GM10266 (cell line): Measurements from ENCODE around the gene KHDRBS1.

Experiments
- DNase-seq: peaks from one replicate; pipeline ENCODE4 v3.0.0; 2012; ENCODE audit errors: extremely low spot score
- CTCF ChIP-seq: IDR thresholded peaks from 2 replicates; pipeline ENCODE4 v1.5.1; 2012; ENCODE audit warnings: mild to moderate bottlenecking, low read depth; ENCODE audit not compliant: control insufficient read depth, insufficient read depth; ENCODE audit errors: missing control alignments

The KHDRBS1 gene

DNA sequence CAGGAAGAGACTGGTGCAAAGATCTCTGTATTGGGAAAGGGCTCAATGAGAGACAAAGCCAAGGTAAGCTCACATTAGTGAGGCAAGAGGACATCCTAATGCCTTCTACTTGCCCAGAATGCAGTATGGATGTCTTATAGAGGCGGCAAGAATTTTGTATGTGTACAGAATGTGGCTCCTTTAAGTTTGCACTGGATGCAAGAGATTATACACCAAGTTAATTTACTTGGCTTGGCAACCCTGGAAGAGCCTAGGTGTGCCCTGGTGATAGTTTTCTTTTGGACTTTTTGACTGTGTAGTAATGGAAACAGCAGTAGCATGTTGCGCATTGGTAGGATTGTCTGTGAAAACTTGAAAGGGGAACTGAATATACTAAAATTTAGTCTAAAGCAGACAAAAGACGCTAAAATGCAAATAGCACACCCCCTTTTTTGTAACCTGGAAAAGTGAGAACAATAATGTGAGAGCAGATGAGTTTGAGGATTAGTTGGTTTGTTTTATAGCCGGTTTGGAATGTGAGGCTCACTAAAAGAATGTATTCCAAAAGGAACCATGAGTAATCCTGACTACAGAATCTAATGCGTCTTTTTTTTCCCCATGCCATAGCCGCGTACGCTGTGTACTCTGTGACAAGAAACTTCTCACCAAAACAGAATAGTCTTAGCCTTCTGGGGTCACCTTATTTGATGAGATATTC lies 18.1 kb downstream of the KHDRBS1 start:
- DNase-seq = no peak
- no peak for TF ChIP-seq CTCF

DNA sequence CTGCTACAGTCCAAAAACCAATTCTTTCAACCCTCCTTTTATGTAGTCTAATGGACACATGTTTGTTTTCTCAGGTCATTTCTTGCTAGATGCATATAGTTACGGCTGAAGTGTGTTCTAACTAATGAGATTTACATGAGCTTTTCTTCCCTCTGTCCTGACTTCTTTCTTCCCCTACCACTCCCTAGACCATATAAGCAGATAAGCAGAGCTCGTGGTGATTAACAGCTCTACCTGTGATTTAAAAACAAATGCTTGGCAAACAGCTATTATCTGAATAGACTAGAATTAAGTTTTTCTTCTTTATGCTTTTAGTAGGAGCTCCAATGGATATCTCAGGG lies 18.6 kb downstream of the KHDRBS1 start:
- DNase-seq = no peak
- no peak for TF ChIP-seq CTCF

DNA sequence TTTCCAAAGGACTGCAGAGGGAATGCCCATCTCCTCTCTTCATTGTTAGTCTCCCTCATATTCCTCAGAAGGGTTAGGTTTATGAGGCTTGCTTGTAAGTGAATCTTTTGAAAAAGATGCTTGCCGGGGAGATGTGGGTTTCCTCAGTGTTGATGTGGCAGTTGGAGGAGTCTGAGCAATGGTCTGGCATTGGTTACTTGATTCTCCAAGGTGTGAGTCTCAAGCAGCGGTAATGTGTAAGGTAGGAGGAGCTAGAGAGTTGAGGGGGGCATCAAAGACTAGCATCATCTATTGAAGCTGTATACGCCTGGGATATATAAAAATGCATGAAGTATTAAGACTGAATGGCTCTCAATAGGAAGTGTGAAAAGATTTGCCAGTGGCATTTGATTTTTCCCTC lies 21.5 kb downstream of the KHDRBS1 start:
- DNase-seq = no peak
- TF ChIP-seq CTCF = no peak

DNA sequence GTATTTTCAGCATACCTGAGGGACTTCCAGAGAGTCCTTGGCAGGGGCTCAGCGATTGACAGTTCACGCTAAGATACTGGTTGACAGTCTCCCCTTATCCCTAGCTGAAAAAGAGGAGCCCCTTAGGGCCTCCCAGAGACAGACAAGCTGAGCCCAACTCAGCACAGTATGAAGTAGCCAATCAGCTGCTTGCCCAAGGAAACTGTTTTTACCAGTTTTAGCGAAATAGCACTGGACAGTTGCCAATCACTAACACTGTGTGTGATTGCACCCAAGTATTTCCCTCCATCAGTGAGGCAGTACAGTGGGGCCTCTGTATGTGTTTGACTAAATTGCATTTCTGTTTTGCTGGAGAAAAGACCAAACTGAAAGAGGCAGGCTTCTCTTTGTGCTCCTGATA lies 27.0 kb downstream of the KHDRBS1 start:
- DNase-seq = no peak
- TF ChIP-seq CTCF = no peak

DNA sequence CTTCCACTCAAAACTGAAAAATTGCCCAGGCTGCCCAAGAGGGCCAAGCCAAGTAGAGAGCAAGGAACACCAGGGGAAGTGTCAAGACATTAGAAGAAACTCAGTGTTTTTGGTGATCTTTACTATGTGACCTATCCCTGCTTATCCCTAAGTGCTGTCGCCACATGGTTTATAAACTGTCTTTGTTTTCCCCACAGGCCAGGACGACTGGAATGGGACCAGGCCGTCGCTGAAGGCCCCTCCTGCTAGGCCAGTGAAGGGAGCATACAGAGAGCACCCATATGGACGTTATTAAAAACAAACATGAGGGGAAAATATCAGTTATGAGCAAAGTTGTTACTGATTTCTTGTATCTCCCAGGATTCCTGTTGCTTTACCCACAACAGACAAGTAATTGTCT lies 28.7 kb downstream of the KHDRBS1 start:
- no peak for TF ChIP-seq CTCF
- no peak for DNase-seq

DNA sequence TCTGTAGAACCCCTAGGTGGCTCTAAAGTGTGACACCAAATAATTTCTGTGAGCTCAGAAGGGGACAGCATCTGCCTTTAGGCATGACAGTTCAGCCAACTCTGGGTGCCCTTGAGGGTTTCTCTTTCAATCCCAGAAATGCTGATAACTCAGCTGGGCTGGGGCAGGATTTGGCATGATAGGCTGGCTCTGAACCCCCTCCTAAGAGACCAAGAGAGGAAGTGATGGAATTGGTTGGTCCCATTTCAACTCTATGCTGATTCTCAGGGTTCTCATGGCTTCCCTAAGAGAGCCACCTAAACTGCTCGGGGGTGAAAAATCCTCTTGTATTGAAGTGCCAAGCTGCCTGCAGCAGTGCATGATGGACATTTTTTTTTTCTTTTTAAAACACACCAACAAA lies 30.6 kb downstream of the KHDRBS1 start:
- DNase-seq = no peak
- no peak for TF ChIP-seq CTCF

GRCh38 chr1:32045772-32046171 lies 32.1 kb downstream of the KHDRBS1 start:
- no peak for TF ChIP-seq CTCF

More at GRCh38 chr1:32045772-32046171, 32.1 kb downstream of the KHDRBS1 start:
- no peak for DNase-seq
